ENCODE results near the gene BACH2. TPM values are rescaled to one million over a fixed set of nuclear protein-coding genes. Genes with fewer than 3 reads are reported as not detected.
"Not testable (repeated sequence)": the region's sequence is repeated elsewhere in the genome, so short reads cannot be mapped to it uniquely, and the experiment has no call there.

Gene BACH2
- polyA plus RNA-seq, 6 donors from 2014 or later, result 31.0 to 130 (median 78.4) TPM

DNA sequence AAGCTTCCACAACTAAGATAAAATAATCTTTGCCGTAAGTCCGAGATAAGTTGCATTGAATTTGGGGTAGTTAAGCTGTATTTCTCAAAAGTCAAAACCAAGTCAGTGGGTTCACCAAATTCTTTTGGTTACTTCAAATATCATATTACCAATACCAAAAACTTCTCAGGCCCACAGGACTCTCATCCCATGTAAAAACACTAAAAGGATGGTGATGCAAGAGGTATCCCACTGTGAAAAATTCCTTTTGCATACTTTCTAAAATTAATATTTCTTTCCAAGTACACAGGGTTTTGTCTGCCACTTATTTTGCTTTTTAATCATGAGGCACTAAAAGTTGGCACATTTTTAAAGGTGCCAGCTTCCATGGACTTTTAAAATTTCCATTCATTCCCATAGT, 251.1 kb downstream of the BACH2 start:
- Mint-ChIP-seq H3K27ac (peak overlapping the region in 3 of 6 donors; percentile 66 to 85 (median 79)), H3K4me1 (peaks cover 13 to 22% (median 14%) of the 10 kb centered on the region in 3 donors), H3K36me3 (peaks cover 0 to 14% of the 10 kb centered on the region in 2 donors), H3K9me3 (no peaks in the 10 kb centered on the region), H3K4me3 (no peak overlapping the region), H3K27me3 (no peaks in the 10 kb centered on the region)
- ATAC-seq (ENCODE audit: low read depth in 2 of 2) (no peak), DNase-seq (no peak)

DNA sequence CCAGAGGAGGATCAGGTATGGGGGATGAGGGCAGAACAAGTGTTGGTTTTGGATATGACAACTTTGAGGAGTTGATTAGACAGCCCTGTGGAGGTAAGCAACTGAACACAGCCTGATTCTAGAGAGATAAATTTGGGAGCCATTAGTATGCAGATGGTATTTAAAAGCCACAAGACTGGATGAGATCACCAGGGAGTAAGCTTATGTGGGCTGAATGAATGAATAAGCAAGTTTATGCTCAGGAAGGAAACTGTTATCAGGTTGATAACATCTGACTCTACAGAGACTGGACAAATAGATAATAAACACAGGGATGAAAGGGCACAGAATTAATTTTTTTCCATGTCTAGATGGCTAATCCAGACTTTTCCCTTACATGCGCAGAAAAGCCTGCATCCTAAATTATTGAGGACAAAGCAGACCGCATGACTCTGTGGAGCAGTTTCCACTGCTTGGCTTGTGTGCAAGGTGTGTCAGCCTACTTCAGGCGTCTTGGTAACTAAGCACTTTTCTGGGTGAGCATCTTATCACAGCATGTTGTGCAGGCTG, 251.7 kb downstream of the BACH2 start:
- no peak overlapping the region for H3K4me3 Mint-ChIP-seq
- no peaks in the 10 kb centered on the region for H3K27me3 Mint-ChIP-seq
- peaks cover 13 to 22% (median 14%) of the 10 kb centered on the region in 3 donors for H3K4me1 Mint-ChIP-seq
- ATAC-seq (ENCODE audit: low read depth in 2 of 2) (no peak), DNase-seq (no peak)
- H3K36me3 Mint-ChIP-seq, result peaks cover 0 to 14% of the 10 kb centered on the region in 2 donors
- peak overlapping the region in 2 of 6 donors; percentile 66 to 79 for H3K27ac Mint-ChIP-seq
- H3K9me3 Mint-ChIP-seq, result no peaks in the 10 kb centered on the region

DNA sequence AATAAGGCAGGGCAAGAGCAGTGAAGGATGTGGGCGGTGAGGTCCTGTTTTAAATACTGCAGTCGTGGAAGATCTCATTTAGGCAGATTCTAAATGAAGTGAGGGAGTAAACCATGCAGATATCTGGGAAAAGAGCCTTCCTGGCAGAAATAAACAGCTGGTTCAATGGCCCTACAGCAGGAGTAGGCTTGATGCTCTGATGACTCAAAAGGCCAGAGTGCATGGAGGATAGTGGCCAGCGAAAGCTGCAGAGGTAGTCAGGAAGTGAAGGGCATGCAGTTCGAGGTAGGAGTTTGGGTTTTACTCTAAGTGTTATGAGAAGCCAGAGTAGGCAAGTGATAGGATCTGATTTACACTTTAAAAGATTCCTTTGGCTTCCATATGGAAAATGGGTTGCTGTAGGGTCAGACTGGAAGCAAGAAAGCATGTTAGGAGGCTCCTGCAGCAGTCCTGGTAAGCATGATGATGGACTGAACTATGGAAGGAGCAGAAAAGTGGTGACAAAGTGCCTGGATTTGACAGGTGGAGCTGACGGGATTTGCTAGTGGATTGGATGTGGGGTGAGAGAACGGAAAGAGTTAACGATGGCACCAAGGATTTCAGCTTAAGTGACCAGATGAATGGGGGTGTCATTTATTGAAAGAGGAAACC, 252.3 kb downstream of the BACH2 start:
- ATAC-seq (ENCODE audit: low read depth in 2 of 2) (no peak), DNase-seq (no peak)
- no peaks in the 10 kb centered on the region for H3K9me3 Mint-ChIP-seq
- no peaks in the 10 kb centered on the region for H3K27me3 Mint-ChIP-seq
- no peak overlapping the region for H3K27ac Mint-ChIP-seq
- peaks cover 0 to 13% of the 10 kb centered on the region in 2 donors for H3K36me3 Mint-ChIP-seq
- no peak overlapping the region for H3K4me3 Mint-ChIP-seq
- peaks cover 12 to 19% (median 14%) of the 10 kb centered on the region in 3 donors for H3K4me1 Mint-ChIP-seq

DNA sequence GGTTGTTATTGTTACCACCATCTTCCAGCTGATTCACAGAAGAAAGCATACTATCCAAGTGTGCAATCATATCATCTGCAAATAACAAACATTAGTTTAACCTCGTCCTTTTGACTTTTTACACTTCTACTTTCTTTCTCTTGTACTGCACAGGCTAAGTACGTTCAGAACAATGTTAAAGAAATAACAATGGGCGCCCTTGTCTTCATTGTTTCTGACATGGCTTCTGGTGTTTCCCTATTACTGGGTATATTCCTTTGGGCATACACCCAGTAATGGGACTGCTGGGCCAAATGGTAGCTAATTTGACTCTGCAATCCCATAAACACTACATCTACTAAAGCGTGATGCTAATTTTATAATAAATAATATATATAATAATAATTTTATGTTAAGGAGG, 255.7 kb downstream of the BACH2 start:
- H3K27me3 Mint-ChIP-seq, result no peaks in the 10 kb centered on the region
- peaks cover 0 to 9% of the 10 kb centered on the region in 2 donors for H3K36me3 Mint-ChIP-seq
- peak overlapping the region in 4 of 6 donors; percentile 14 to 93 (median 44) for H3K27ac Mint-ChIP-seq
- H3K4me3 Mint-ChIP-seq, result no peak overlapping the region
- no peak for DNase-seq
- peaks cover 15 to 20% (median 18%) of the 10 kb centered on the region in 3 donors for H3K4me1 Mint-ChIP-seq
- no peak for ATAC-seq (ENCODE audit: low read depth in 2 of 2)
- no peaks in the 10 kb centered on the region for H3K9me3 Mint-ChIP-seq

DNA sequence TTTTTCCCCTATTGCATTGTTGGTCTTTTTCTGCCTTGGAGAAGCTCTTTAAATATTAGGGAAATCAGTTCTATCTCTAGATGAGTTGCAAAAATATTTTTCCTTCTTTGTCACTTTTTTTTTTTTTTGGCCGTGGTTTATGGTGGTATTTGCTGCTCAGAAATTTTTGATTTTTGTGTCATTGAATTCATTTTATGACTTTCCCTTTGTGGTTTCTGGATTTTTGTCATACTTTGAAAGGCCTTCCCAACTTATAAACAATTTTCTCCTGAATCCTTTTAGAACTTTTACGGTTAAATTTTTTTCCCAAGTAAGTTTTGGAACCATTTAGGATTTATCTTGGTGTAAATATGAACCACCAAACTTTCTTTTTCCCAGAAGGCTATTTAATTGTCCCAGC, 256.7 kb downstream of the BACH2 start:
- H3K36me3 Mint-ChIP-seq, result peaks cover 0 to 11% of the 10 kb centered on the region in 2 donors
- no peak overlapping the region for H3K4me3 Mint-ChIP-seq
- no peak for ATAC-seq (ENCODE audit: low read depth in 2 of 2)
- no peaks in the 10 kb centered on the region for H3K9me3 Mint-ChIP-seq
- peaks cover 17 to 29% (median 18%) of the 10 kb centered on the region in 3 donors for H3K4me1 Mint-ChIP-seq
- H3K27me3 Mint-ChIP-seq, result no peaks in the 10 kb centered on the region
- no peak for DNase-seq
- peak overlapping the region in 2 of 6 donors; percentile 14 to 48 for H3K27ac Mint-ChIP-seq

DNA sequence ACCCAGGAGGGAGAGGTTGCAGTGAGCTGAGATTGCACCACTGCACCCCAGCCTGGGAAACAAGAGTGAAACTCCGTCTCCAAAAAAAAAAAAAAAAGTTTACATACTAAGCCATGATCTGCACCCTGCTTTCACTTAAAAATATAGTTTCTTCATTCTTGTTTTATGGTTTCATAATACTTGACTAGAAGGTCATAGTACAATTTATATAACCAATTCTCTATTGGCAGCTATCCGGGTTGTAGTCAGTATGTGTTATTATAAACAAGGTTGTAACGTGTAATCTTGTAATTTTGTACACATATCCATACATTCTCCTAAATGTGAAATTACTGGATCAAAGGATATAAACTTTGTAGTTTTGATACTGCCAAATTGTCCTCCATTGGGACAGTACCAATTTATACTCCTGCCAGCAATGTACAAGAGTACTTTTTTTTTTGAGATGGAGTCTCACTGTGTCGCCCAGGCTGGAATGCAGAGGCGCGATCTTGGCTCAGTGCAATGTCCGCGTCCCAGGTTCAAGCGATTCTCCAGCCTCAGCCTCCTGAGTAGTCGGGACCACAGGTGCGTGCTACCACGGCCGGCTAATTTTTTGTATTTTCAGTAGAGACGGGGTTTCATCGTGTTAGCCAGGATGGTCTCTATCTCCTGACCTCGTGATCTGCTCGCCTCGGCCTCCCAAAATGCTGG, 257.5 kb downstream of the BACH2 start:
- Mint-ChIP-seq H3K4me3 (peak overlapping the region in 1 of 8 donors; percentile 6), H3K4me1 (peaks cover 17 to 33% (median 18%) of the 10 kb centered on the region in 3 donors), H3K36me3 (peaks cover 0 to 15% of the 10 kb centered on the region in 2 donors), H3K27me3 (no peaks in the 10 kb centered on the region), H3K9me3 (peaks cover 0 to 2% (median 0%) of the 10 kb centered on the region in 7 donors), H3K27ac (peak overlapping the region in 1 of 6 donors; percentile 10)
- ATAC-seq (ENCODE audit: low read depth in 2 of 2) (no peak), DNase-seq (no peak)

DNA sequence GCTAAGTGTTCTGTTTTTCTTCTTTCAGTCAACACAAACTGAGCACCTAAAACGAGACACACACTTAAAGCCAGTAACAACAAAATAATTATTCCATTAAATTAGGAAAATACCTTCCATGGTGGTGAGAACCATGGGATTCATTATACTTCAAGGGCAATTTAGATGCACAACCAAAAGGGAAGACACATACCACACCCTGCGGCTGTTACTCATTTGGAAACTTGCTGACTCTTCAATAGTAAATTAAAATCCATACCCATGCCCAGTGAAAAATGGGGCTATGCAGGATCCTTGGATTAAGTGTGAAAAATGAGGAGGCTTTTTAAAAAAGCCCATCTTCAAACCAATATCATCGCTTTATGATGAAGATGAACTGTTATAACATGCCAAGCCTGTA, 259.7 kb downstream of the BACH2 start:
- ATAC-seq (ENCODE audit: low read depth in 2 of 2) (no peak), DNase-seq (no peak)
- Mint-ChIP-seq H3K4me1 (peaks cover 21 to 33% (median 21%) of the 10 kb centered on the region in 3 donors), H3K4me3 (peak overlapping the region in 1 of 8 donors; percentile 29), H3K27me3 (no peaks in the 10 kb centered on the region), H3K27ac (peak overlapping the region in 2 of 6 donors; percentile 44 to 73), H3K36me3 (peaks cover 0 to 24% of the 10 kb centered on the region in 2 donors), H3K9me3 (peaks cover 0 to 10% (median 3%) of the 10 kb centered on the region in 7 donors)

DNA sequence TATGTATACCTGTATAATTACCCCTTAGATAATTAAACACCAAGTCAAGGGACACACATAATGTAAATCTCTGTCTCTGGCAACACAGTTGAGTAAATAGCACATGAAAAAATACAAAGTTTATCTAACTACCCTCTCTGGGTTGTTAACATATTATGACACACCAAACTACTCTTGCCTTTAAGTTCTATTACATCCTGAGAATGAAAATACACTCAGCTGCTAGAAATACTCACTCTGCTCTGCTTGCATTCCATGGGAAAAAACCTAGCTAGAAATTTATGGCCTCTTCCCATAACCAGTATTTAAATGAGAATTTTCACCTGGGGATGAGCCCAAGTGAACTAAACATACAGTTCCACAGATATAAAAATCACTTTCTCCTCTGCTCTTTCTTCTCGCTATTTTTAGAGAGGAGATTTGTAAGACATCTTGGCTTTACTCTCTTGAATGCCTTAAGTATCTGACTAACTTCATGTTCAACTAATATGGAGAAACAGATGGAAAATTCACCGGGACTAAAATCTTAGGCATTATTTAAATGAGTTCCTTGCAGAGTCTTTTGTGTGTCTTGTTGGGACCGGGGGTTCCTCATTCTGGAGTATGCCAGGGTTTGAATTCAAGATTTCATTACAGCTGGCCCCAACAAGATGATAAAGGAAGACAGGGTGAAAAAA, 261.5 kb downstream of the BACH2 start:
- H3K27ac Mint-ChIP-seq, result peak overlapping the region in 3 of 6 donors; percentile 1 to 73 (median 57)

DNA sequence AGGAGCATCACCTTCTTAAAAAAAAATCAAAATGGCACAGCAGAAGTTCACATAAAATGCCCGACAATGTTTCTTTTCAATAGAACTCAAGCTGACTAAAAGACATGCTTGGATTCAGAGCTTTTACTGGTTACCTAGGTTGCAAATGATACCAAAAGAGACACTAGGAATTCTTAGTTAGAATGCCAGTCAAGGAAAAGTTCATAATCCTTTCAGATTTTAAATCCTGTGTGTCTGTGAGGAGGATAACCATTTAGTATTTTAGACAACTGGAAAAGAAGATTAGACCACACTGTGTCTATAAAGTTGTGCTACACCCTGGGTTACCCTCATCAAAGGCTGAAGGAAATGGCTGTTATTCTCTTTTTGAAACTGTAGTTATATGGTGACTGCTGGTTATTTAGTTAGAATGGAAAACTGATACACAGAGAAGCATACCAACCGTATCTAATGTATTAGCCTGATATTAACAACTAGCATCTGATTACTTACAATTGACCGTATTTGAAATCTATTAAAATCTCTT, 262.8 kb downstream of the BACH2 start:
- DNase-seq (no peak), ATAC-seq (ENCODE audit: low read depth in 2 of 2) (no peak)
- Mint-ChIP-seq H3K9me3 (peaks cover 0 to 10% (median 3%) of the 10 kb centered on the region in 7 donors), H3K27ac (peak overlapping the region in 4 of 6 donors; percentile 15 to 61 (median 26)), H3K27me3 (no peaks in the 10 kb centered on the region), H3K4me3 (no peak overlapping the region), H3K36me3 (peaks cover 0 to 25% of the 10 kb centered on the region in 2 donors), H3K4me1 (peaks cover 32 to 47% (median 43%) of the 10 kb centered on the region in 3 donors)

More for the DNA sequence above, 261.5 kb downstream of the BACH2 start:
- no peaks in the 10 kb centered on the region for H3K27me3 Mint-ChIP-seq
- H3K9me3 Mint-ChIP-seq, result peaks cover 0 to 10% (median 3%) of the 10 kb centered on the region in 7 donors
- H3K36me3 Mint-ChIP-seq, result peaks cover 0 to 26% of the 10 kb centered on the region in 2 donors
- no peak overlapping the region for H3K4me3 Mint-ChIP-seq
- H3K4me1 Mint-ChIP-seq, result peaks cover 23 to 36% (median 30%) of the 10 kb centered on the region in 3 donors
- DNase-seq (no peak), ATAC-seq (ENCODE audit: low read depth in 2 of 2) (no peak)

DNA sequence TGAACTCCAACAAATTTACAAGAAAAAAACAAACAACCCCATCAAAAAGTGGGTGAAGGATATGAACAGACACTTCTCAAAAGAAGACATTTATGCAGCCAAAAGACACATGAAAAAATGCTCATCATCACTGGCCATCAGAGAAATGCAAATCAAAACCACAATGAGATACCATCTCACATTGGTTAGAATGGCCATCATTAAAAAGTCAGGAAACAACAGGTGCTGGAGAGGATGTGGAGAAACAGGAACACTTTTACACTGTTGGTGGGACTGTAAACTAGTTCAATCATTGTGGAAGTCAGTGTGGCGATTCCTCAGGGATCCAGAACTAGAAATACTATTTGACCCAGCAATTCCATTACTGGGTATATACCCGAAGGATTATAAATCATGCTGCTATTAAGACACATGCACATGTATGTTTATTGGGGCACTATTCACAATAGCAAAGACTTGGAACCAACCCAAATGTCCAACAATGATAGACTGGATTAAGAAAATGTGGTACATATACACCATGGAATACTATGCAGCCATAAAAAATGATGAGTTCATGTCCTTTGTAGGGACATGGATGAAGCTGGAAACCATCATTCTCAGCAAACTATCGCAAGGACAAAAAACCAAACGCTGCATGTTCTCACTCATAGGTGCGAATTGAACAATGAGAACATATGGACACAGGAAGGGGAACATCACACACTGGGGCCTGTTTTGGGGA, 264.0 kb downstream of the BACH2 start:
- DNase-seq; ATAC-seq (ENCODE audit: low read depth in 2 of 2); H3K27me3 Mint-ChIP-seq; H3K9me3 Mint-ChIP-seq: not testable (repeated sequence)
- Mint-ChIP-seq H3K4me3 (peak overlapping the region in 2 of 8 donors; percentile 2 to 28), H3K27ac (peak overlapping the region in 2 of 6 donors; percentile 34 to 76), H3K36me3 (peaks cover 8 to 33% of the 10 kb centered on the region in 2 donors), H3K4me1 (peaks cover 39 to 51% (median 48%) of the 10 kb centered on the region in 3 donors)

DNA sequence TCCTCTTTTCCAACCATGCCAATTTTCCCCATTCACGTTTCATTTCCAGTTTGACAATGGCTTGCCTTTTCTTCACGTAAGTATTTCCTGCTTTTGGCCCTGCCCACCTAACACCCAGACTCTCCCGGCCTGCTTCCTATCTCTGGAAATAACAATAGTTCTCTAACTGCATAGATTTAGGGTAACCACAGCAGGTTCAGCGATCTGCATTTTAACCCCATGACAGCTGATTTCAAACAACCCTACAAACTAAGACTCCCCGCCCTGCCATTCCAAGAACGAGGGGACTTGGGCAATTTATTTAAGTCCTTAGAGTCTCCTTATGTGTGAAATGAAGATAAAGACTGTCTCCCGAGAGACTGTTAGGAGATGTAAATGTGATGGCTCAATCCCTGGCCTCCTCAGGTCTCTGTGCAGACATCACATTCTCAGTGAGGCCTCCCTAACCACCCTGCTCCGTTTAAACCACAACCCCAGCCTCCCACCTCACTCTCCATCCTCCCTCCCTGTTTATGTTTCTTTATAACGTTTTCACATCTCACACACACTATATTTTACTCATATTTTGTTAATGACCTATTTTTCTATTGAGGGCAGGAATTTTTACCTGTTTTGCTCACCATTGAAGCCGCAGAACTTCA, 267.5 kb downstream of the BACH2 start:
- Mint-ChIP-seq H3K4me3 (peak overlapping the region in 4 of 8 donors; percentile 5 to 32 (median 20)), H3K9me3 (peaks cover 0 to 8% (median 3%) of the 10 kb centered on the region in 7 donors), H3K4me1 (peaks cover 55 to 66% (median 56%) of the 10 kb centered on the region in 3 donors), H3K27ac (peak overlapping the region in 5 of 6 donors; percentile 57 to 85 (median 64)), H3K36me3 (peaks cover 8 to 40% of the 10 kb centered on the region in 2 donors), H3K27me3 (no peaks in the 10 kb centered on the region)
- no peak for DNase-seq
- ATAC-seq (ENCODE audit: low read depth in 2 of 2), result no peak
